HepG2 (cell line): Measurements from ENCODE around the gene RSBN1. TPM values are rescaled to one million over a fixed set of nuclear protein-coding genes. Genes with fewer than 3 reads are reported as not detected.

Experiments used
- NPAS2 ChIP-seq: sonication (generic); formaldehyde crosslinking; IDR thresholded peaks from 2 replicates; pipeline ENCODE4 v1.8.0; 2022; ENCODE audit warnings: mild to moderate bottlenecking, missing genetic modification reagents, borderline replicate concordance
- POGZ ChIP-seq: sonication (generic); formaldehyde crosslinking; IDR thresholded peaks from 2 replicates; pipeline ENCODE4 v1.4.0; 2020; ENCODE audit warnings: mild to moderate bottlenecking, missing genetic modification reagents
- POLR2A ChIP-seq, 2 experiments: IDR thresholded peaks; 2 replicates each; pipeline ENCODE4 v1.6.1; 2011; ENCODE audit warnings: low read depth in 2 of 2, low read length in 2 of 2, mild to moderate bottlenecking in 1 of 2, moderate library complexity in 1 of 2; ENCODE audit not compliant: insufficient read depth in 1 of 2
- ZNF329 ChIP-seq: sonication (generic); formaldehyde crosslinking; IDR thresholded peaks from 2 replicates; pipeline ENCODE4 v1.9.0; 2021; ENCODE audit warnings: low read depth, mild to moderate bottlenecking, missing genetic modification reagents
- polyA plus RNA-seq, 8 experiments: library from polyadenylated mRNA; depleted of rRNA in 3 of 8; stranded (reverse) in 7 of 8; unstranded in 1 of 8; fragments of >200 nt; fragmentation: Illumina TruSeq in 4 of 8; extraction: Trizol in 4 of 8; gene quantifications; 2 replicates each; pipeline versions ENCODE4 v1.2.1 to v1.2.3, GENCODE V29; 2011 to 2016; ENCODE audit warnings: low read depth in 4 of 8, missing spikeins in 1 of 8, mixed read lengths in 1 of 8; ENCODE audit not compliant: insufficient read depth in 1 of 8
- total RNA-seq, 5 experiments: library from RNA; depleted of rRNA; stranded (reverse); fragments of >200 nt; fragmentation: Illumina TruSeq; extraction: Trizol; gene quantifications; 2 replicates each; pipeline ENCODE4 v1.2.3, GENCODE V29; 2016; ENCODE audit warnings: low read depth in 1 of 5
- TF ChIP-seq, protein P1 (sequence below): IDR thresholded peaks from 2 replicates; pipeline ENCODE4 v1.6.1; 2016; ENCODE audit warnings: mild to moderate bottlenecking, missing biosample characterization, missing genetic modification reagents
- TF ChIP-seq, protein P2 (sequence below): sonication (generic); formaldehyde crosslinking; IDR thresholded peaks from 2 replicates; pipeline ENCODE4 v1.4.0; 2020; ENCODE audit warnings: mild to moderate bottlenecking, missing genetic modification reagents

Gene RSBN1
- total and polyA plus RNA-seq, 2 of the 13 experiments (the other 11 are each of a cell fraction or from before 2014, with no cell fraction given): 8.3 to 10.4 TPM

- TF ChIP-seq POGZ (CRISPR knock-in tag): no peak
- no peak for TF ChIP-seq NPAS2 (CRISPR knock-in tag)
- TF ChIP-seq, protein P1, sequence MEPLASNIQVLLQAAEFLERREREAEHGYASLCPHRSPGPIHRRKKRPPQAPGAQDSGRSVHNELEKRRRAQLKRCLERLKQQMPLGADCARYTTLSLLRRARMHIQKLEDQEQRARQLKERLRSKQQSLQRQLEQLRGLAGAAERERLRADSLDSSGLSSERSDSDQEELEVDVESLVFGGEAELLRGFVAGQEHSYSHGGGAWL (CRISPR knock-in tag): no peak
- TF ChIP-seq, protein P2, sequence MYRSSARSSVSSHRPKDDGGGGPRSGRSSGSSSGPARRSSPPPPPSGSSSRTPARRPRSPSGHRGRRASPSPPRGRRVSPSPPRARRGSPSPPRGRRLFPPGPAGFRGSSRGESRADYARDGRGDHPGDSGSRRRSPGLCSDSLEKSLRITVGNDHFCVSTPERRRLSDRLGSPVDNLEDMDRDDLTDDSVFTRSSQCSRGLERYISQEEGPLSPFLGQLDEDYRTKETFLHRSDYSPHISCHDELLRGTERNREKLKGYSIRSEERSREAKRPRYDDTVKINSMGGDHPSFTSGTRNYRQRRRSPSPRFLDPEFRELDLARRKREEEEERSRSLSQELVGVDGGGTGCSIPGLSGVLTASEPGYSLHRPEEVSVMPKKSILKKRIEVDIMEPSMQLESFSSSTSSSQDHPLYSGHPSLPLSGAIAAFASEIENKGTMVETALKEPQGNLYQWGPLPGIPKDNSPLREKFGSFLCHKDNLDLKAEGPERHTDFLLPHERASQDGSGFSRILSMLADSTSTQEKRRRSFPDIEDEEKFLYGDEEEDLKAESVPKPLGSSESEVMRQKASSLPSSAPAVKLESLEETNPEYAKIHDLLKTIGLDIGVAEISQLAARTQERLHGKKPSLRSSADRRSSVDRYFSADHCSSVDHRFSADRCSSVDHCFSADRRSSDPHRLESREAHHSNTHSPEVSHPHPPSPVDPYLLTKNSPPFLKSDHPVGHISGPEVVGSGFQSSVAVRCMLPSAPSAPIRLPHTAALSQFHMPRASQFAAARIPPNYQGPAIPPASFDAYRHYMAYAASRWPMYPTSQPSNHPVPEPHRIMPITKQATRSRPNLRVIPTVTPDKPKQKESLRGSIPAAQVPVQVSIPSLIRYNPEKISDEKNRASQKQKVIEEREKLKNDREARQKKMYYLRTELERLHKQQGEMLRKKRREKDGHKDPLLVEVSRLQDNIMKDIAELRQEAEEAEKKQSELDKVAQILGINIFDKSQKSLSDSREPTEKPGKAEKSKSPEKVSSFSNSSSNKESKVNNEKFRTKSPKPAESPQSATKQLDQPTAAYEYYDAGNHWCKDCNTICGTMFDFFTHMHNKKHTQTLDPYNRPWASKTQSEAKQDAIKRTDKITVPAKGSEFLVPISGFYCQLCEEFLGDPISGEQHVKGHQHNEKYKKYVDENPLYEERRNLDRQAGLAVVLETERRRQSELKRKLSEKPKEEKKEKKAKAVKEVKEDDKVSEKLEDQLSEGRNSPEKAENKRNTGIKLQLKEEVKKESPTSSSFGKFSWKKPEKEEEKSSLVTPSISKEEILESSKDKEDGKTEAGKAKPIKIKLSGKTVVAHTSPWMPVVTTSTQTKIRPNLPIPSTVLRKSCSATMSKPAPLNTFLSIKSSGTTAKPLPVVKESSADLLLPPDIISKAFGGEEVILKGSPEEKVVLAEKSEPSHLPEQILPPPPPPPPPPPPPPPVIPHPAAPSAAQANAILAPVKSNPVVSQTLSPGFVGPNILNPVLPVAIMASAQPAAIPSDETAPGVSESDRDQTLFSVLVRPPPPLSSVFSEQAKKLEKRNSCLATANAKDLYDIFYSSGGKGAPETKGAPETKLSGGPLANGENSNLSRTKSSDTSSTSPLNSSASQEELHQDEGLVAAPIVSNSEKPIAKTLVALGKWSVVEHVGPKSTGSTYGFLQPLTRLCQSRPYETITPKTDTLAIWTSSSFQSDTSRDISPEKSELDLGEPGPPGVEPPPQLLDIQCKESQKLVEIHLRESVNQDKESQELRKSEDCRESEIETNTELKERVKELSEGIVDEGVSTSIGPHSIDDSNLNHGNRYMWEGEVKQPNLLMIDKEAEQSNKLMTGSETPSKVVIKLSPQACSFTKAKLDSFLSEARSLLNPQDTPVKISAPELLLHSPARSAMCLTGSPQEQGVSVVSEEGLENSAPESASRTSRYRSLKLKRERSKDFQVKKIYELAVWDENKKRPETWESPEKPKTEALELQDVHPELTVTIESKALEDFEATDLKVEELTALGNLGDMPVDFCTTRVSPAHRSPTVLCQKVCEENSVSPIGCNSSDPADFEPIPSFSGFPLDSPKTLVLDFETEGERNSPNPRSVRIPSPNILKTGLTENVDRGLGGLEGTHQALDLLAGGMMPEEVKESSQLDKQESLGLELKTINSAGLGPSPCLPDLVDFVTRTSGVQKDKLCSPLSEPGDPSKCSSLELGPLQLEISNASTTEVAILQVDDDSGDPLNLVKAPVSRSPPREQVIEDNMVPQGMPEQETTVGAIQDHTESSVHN (CRISPR knock-in tag): no peak
- TF ChIP-seq ZNF329 (CRISPR knock-in tag): no peak
- TF ChIP-seq POLR2A (IDR thresholded peaks at IDR 0.05; ENCODE audit: insufficient read depth in 1 of 2, low read depth in 2 of 2, low read length in 2 of 2): no peak
- TF ChIP-seq, all 625 proteins: peak for 0
Observed at GRCh38 chr1:113802367-113803007, 9.8 kb downstream of the RSBN1 start (continued).
